OCI-LY3 (cell line): ENCODE results near the gene IRX3.

Source experiments
- H2AFZ ChIP-seq: fragments of 200-600, 300-600 bp; shearing (Covaris generic); 2 replicates; pipeline ENCODE4 v1.6.0; 2014; ENCODE audit warnings: antibody characterized with exemption, low read depth, low read length
- H3K27ac ChIP-seq: fragments of 200-600, 300-600 bp; sonication (generic); 2 replicates; pipeline ENCODE4 v1.5.1; 2014; ENCODE audit warnings: mild to moderate bottlenecking, low read length, moderate library complexity, mixed read lengths
- H3K27me3 ChIP-seq: fragments of 200-600, 300-600 bp; sonication (generic); 2 replicates; pipeline ENCODE4 v1.6.1; 2014; ENCODE audit warnings: low read depth, low read length, mixed read lengths
- H3K36me3 ChIP-seq: fragments of 200-600, 300-600 bp; sonication (generic); replicated peaks from 2 replicates; pipeline ENCODE3; 2014; ENCODE audit warnings: low read depth, low read length, mixed read lengths
- H3K4me1 ChIP-seq: fragments of 300-600, 200-600 bp; sonication (generic); 2 replicates; pipeline ENCODE4 v1.6.1; 2014; ENCODE audit warnings: low read length, mixed read lengths
- H3K4me2 ChIP-seq: fragments of 200-600, 300-600 bp; sonication (generic); 2 replicates; pipeline ENCODE4 v1.6.1; 2014; ENCODE audit warnings: low read length, mixed read lengths
- H3K4me3 ChIP-seq: fragments of 300-600, 200-600 bp; sonication (generic); 2 replicates; pipeline ENCODE4 v1.5.1; 2014; ENCODE audit warnings: antibody characterized with exemption, mild to moderate bottlenecking, low read length, moderate library complexity
- H3K79me2 ChIP-seq: fragments of 300-600, 200-600 bp; shearing (Covaris generic); 2 replicates; pipeline ENCODE4 v1.6.1; 2014; ENCODE audit warnings: mild to moderate bottlenecking, low read length, mixed read lengths
- H3K9ac ChIP-seq: fragments of 300-600, 200-600 bp; shearing (Covaris generic); 2 replicates; pipeline ENCODE4 v1.6.0; 2014; ENCODE audit warnings: mild to moderate bottlenecking, low read length, moderate library complexity
- H3K9me3 ChIP-seq: fragments of 200-600, 300-600 bp; shearing (Covaris generic); 2 replicates; pipeline ENCODE4 v1.6.1; 2014; ENCODE audit warnings: low read length, mixed read lengths; ENCODE audit not compliant: insufficient read depth
- H4K20me1 ChIP-seq: fragments of 200-600, 300-600 bp; sonication (generic); 2 replicates; pipeline ENCODE4 v1.6.1; 2016; ENCODE audit warnings: low read length, mixed read lengths; ENCODE audit not compliant: insufficient read depth
- EZH2phosphoT487 ChIP-seq: fragments of 200-600 bp; shearing (Covaris generic); IDR thresholded peaks from 2 replicates; pipeline ENCODE4 v1.6.1; 2018; ENCODE audit warnings: antibody characterized with exemption, mixed run types, low read depth
- TF ChIP-seq, protein P1 (sequence below): fragments of 200-600, 300-600 bp; sonication (generic); IDR thresholded peaks from 2 replicates; pipeline ENCODE4 v1.5.1; 2014; ENCODE audit warnings: antibody characterized with exemption, low read length, low read depth

The IRX3 gene

DNA sequence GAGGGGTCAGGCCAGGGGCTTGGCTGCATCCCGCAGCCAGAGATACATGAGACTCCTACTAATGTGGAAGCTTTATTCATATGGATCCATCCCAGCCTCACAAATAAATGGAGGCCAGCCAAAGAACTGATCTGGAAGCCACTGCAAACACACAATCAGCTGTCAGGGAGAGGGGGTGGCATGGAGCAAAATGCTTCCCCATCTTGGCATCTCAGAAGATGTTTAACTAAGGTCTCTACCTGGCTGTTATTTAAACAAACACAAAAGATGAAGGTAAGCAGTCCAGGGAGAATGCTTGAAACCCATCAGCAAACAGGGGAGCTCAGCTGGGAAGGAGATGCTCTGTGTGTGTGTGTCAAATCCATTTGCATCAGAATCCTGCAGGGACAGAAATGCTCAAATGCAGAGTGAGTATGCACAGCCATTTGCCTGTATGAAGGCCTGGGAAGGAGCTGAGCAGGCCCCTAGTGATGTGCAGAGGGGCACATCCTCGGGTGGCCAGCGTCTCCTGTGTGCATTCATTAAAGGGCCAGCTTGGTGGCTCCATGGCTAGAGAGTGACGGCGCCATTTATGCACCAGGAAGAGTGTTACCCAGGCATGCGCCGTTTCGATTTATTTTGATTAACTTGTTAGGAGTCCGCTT, 34.2 kb upstream of the IRX3 start:
- H3K27me3 ChIP-seq = no peaks in the 10 kb centered on the region
- no peaks in the 10 kb centered on the region for H3K79me2 ChIP-seq

DNA sequence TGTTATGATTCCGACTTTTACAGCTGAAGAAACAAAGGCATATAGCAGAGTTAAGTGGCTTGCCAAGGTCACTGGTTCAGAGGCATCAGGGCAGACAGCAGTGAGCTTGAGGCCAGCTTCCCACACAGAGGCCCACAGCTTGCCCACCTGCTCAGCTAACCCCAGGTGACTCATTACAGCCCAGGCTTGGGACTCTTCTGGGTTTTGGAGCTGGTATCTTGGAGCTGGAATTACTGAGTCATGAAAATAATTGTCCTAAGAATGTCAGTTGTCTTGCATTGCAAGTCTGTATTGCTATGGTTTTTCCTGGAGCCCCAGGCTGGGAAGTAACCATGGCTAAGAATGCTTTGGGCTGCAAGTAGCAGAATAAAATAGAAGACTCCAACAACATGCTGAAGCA, 32.4 kb upstream of the IRX3 start:
- Histone ChIP-seq H3K27me3 (no peaks in the 10 kb centered on the region), H3K4me2 (no peak overlapping the region), H3K9me3 (no peaks in the 10 kb centered on the region), H3K79me2 (no peaks in the 10 kb centered on the region), H3K27ac (no peak overlapping the region), H3K4me1 (no peaks in the 10 kb centered on the region), H3K9ac (no peak overlapping the region), H2AFZ (no peak overlapping the region), H3K4me3 (no peak overlapping the region), H3K36me3 (no peaks in the 10 kb centered on the region), H4K20me1 (no peaks in the 10 kb centered on the region)
- no peak for TF ChIP-seq EZH2phosphoT487
- TF ChIP-seq, protein P1, sequence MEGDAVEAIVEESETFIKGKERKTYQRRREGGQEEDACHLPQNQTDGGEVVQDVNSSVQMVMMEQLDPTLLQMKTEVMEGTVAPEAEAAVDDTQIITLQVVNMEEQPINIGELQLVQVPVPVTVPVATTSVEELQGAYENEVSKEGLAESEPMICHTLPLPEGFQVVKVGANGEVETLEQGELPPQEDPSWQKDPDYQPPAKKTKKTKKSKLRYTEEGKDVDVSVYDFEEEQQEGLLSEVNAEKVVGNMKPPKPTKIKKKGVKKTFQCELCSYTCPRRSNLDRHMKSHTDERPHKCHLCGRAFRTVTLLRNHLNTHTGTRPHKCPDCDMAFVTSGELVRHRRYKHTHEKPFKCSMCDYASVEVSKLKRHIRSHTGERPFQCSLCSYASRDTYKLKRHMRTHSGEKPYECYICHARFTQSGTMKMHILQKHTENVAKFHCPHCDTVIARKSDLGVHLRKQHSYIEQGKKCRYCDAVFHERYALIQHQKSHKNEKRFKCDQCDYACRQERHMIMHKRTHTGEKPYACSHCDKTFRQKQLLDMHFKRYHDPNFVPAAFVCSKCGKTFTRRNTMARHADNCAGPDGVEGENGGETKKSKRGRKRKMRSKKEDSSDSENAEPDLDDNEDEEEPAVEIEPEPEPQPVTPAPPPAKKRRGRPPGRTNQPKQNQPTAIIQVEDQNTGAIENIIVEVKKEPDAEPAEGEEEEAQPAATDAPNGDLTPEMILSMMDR = no peak

More for the DNA sequence above, 34.2 kb upstream of the IRX3 start:
- H3K4me2 ChIP-seq = no peak overlapping the region
- no peak for TF ChIP-seq EZH2phosphoT487
- TF ChIP-seq, protein P1 = no peak
- no peaks in the 10 kb centered on the region for H3K36me3 ChIP-seq
- no peaks in the 10 kb centered on the region for H3K4me1 ChIP-seq
- no peak overlapping the region for H3K27ac ChIP-seq
- no peaks in the 10 kb centered on the region for H3K9me3 ChIP-seq
- H3K9ac ChIP-seq = no peak overlapping the region
- no peak overlapping the region for H2AFZ ChIP-seq
- no peaks in the 10 kb centered on the region for H4K20me1 ChIP-seq
- H3K4me3 ChIP-seq = no peak overlapping the region

DNA sequence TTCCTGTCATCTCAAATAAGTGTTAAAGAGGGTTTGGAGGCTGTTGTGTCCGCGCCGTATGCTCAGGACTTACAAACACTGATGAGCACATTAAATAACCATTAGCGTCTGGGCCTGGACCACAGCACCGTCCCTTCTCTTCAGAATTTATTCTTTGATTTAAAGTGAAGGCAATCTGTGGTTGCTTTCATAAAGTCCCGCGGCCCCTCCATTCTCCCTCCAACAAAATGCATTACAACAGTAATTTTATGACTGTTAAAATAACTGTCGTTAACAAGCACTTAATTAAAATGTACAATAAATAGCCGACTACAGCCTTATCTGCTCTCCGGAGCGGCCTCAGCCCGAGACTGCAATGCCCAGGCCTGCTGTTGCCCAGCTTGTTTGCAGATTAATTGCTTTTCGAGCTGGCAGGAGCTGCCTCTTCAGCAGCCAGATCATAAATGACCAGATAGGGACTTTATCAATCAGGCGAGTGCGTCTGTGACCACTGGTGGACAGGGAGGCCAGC, 30.6 kb upstream of the IRX3 start:
- H3K4me2 ChIP-seq = no peak overlapping the region
- TF ChIP-seq, protein P1 = no peak
- no peak for TF ChIP-seq EZH2phosphoT487
- H3K79me2 ChIP-seq = no peaks in the 10 kb centered on the region
- H3K9me3 ChIP-seq = no peaks in the 10 kb centered on the region
- H3K4me1 ChIP-seq = no peaks in the 10 kb centered on the region
- no peak overlapping the region for H3K9ac ChIP-seq
- H3K36me3 ChIP-seq = no peaks in the 10 kb centered on the region
- H3K27ac ChIP-seq = no peak overlapping the region
- H2AFZ ChIP-seq = no peak overlapping the region
- no peak overlapping the region for H3K4me3 ChIP-seq
- H4K20me1 ChIP-seq = no peaks in the 10 kb centered on the region
- H3K27me3 ChIP-seq = no peaks in the 10 kb centered on the region

DNA sequence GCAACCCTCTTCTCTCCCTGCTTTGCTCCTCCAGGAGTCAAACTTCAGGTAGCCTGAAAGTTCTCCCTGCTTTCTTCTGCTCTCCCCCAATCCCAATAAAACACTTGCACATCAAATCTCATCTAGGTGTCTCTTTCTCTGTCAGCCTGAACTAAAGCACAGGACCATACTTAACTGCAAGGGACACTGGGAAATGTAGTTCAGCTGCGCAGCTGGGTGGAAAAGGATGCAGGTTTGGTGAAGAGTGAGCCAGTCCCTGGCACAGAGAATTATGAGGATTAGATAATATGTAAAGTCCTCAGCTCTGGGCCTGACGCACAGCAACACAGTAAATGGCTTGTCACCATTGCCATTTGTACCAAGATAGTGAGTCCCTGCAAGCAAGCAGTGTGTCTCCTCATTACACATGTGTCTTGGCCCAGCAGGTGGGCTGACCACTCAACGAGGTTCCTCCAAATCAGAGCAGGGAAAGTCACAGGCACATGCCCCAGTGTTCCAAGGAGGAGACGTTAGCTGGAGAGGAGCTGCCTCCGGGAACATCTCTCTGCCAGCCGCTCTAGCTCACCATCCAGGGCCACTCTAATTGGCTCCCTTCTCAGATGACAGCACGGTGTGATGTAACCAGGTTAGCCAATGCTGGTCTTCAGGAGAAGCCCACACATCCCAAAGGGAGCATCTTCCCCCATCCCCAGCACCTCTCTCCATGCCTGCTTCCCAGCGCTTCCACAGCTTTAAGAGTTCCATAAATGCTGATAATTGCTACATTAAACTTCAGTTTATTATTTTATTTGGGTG, 29.7 kb upstream of the IRX3 start:
- Histone ChIP-seq H3K79me2 (no peaks in the 10 kb centered on the region), H3K27ac (no peak overlapping the region), H3K4me2 (no peak overlapping the region), H3K36me3 (no peaks in the 10 kb centered on the region), H3K9ac (no peak overlapping the region), H4K20me1 (no peaks in the 10 kb centered on the region), H3K4me1 (no peaks in the 10 kb centered on the region), H3K9me3 (no peaks in the 10 kb centered on the region), H2AFZ (no peak overlapping the region), H3K4me3 (no peak overlapping the region), H3K27me3 (no peaks in the 10 kb centered on the region)
- TF ChIP-seq, protein P1 = no peak
- TF ChIP-seq EZH2phosphoT487 = no peak
